ENCODE measurements around the gene WDR18. TPM values are rescaled to one million over a fixed set of nuclear protein-coding genes. Genes with fewer than 3 reads are reported as not detected.
A peak's percentile ranks its signal among the peaks of the same experiment; 100 is the strongest.

WDR18 gene
- total and polyA plus RNA-seq, 2 experiments from 2014 or later = 143 to 241 TPM

DNA sequence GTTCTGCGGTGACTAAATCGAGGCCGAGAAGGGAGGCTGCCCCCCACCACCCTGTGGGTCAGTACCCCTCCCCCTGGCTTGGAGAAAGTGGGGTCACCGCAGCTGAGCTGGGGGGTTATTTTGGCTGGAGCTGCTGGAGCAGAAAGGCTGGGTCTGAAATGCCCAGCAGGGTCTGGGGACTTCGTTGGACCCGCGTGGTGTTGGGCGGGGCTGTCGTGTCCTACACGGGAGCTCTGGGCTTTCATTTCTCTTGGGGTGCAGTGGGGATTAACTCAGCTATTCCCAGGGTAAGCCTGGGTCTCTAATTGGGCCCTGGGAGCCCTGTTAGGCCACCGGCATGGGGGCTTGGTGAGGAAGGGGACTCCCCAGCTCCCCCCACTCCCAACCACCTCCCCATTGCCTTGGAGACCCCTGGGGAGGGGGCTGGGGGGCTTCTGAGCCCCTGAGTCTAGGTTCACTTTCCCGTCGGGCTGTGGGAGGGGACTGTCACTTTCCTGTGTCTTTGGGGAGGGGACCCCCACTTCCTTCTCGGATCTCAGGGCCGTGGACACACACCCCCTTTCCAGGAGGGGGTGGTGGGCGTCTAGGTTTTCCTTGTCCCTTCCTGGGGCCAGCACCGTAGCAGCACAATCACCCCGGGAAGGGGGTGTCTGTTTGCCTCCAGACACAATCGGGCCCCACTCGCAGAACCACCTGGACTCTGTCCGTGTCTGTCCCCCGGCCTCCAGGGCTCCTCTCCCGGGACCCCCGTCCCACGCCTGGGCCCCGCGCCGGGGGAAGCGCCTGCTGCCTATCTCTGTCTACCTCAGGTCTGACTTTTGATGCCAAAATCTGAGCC, 10.2 kb upstream of the WDR18 start:
- H3K4me3 ChIP-seq = no peak overlapping the region
- peaks cover 22% of the 10 kb centered on the region for H3K36me3 ChIP-seq
- TF ChIP-seq CTCF (IDR thresholded peaks at IDR 0.05; ENCODE audit: low read depth, low read length) = no peak
- no peaks in the 10 kb centered on the region for H3K27me3 ChIP-seq
- no peaks in the 10 kb centered on the region for H3K4me1 ChIP-seq (ENCODE audit: low read depth)
- no peak for DNase-seq (ENCODE audit: low read depth in 1 of 2, low spot score in 1 of 2)
- H3K27ac ChIP-seq = peak overlapping the region; percentile 45
- H3K9me3 ChIP-seq (ENCODE audit: low read depth) = no peaks in the 10 kb centered on the region

DNA sequence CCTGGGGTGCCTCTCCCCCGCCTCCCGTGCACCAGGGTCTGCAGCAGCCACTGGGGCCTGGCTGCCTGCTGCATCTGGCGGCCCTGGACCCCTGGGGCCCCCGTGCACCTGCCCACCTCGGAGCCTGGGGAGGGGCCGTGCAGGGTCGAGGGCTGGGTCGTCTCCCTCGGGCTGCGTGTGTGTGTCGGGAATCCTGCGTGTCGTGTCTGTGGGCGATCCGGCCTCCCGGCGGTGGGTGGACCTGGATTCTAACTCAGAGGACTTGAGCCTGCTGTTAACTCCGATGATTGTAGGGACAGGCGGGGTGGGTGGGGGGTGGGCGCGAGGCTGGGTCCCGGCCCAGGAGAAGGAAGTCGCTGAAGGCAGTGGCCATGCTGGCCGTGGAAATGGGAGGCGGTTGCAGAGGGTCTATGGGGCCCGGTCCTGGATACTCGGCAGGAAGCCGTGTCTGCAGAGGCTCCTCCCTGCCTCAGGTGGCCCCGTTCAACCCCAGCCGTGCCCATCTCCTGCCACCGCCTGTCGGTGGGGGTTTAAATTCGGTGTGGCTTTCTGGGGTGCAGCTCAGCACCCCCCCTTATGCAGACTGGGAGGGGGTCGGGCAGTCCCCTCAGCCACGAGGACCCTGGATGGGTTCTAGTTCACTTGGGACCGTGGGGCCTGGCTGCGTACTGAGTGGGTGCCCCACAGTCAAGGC, 9.4 kb upstream of the WDR18 start:
- no peaks in the 10 kb centered on the region for H3K27me3 ChIP-seq
- no peak for DNase-seq (ENCODE audit: low read depth in 1 of 2, low spot score in 1 of 2)
- H3K27ac ChIP-seq = peak overlapping the region; percentile 45
- no peaks in the 10 kb centered on the region for H3K9me3 ChIP-seq (ENCODE audit: low read depth)
- no peak for TF ChIP-seq CTCF (IDR thresholded peaks at IDR 0.05; ENCODE audit: low read depth, low read length)
- no peak overlapping the region for H3K4me3 ChIP-seq
- no peaks in the 10 kb centered on the region for H3K4me1 ChIP-seq (ENCODE audit: low read depth)
- H3K36me3 ChIP-seq = peaks cover 16% of the 10 kb centered on the region

- no peak for DNase-seq (ENCODE audit: low read depth in 1 of 2, low spot score in 1 of 2)
- no peak for TF ChIP-seq CTCF (IDR thresholded peaks at IDR 0.05; ENCODE audit: low read depth, low read length)
- H3K9me3 ChIP-seq (ENCODE audit: low read depth) = no peaks in the 10 kb centered on the region
- no peak overlapping the region for H3K4me3 ChIP-seq
- H3K27ac ChIP-seq = no peak overlapping the region
- no peaks in the 10 kb centered on the region for H3K27me3 ChIP-seq
- H3K4me1 ChIP-seq (ENCODE audit: low read depth) = peaks cover 8% of the 10 kb centered on the region
- peaks cover 5% of the 10 kb centered on the region for H3K36me3 ChIP-seq
These were observed 7.7 kb upstream of the WDR18 start for GRCh38 chr19:976476-976875.

DNA sequence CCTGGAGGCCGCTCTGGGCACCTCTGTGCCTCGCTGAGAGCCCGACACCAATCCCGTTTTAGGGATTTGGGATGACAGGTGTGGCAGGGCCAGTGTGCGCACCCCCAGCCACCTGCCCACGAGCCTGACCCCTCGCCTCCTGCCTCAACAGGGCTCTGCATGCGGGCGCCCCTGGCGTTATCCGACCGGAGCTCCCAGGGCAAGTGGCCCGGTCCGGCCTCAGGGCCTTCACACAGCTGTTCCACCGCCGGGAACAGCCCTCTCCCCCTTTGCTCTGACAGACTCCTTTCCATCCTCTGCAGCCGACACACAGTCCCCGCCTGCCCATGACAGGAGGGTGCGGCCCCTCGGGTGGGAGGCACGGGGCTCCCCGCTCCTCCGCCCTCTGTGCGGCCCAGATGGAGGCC, 7.1 kb upstream of the WDR18 start:
- H3K36me3 ChIP-seq = peaks cover 2% of the 10 kb centered on the region
- no peak overlapping the region for H3K4me3 ChIP-seq
- peaks cover 8% of the 10 kb centered on the region for H3K4me1 ChIP-seq (ENCODE audit: low read depth)
- no peak for DNase-seq (ENCODE audit: low read depth in 1 of 2, low spot score in 1 of 2)
- TF ChIP-seq CTCF (IDR thresholded peaks at IDR 0.05; ENCODE audit: low read depth, low read length) = no peak
- no peaks in the 10 kb centered on the region for H3K9me3 ChIP-seq (ENCODE audit: low read depth)
- H3K27me3 ChIP-seq = no peaks in the 10 kb centered on the region
- H3K27ac ChIP-seq = peak overlapping the region; percentile 28

GRCh38 chr19:979318-979741, 4.8 kb upstream of the WDR18 start:
- TF ChIP-seq CTCF (IDR thresholded peaks at IDR 0.05; ENCODE audit: low read depth, low read length) = no peak
- H3K36me3 ChIP-seq = no peaks in the 10 kb centered on the region
- DNase-seq (ENCODE audit: low read depth in 1 of 2, low spot score in 1 of 2) = no peak
- peak overlapping the region; percentile 85 for H3K27ac ChIP-seq
- H3K4me1 ChIP-seq (ENCODE audit: low read depth) = peaks cover 8% of the 10 kb centered on the region
- H3K4me3 ChIP-seq = no peak overlapping the region
- H3K27me3 ChIP-seq = no peaks in the 10 kb centered on the region
- H3K9me3 ChIP-seq (ENCODE audit: low read depth) = no peaks in the 10 kb centered on the region

All from cardiac muscle cell (in vitro differentiated cells and primary cell).